Activated T-cell treated with anti-CD3 and anti-CD28 coated beads, Interleukin-2, amount 50 U/mL, for 48 hours (primary cell): Measurements from ENCODE around the gene ALDH3B1.

ENCODE experiments used
- DNase-seq, 2 experiments: peaks; one replicate each; pipeline ENCODE4 v3.0.0-alpha.2; 2020

ALDH3B1 gene

DNA sequence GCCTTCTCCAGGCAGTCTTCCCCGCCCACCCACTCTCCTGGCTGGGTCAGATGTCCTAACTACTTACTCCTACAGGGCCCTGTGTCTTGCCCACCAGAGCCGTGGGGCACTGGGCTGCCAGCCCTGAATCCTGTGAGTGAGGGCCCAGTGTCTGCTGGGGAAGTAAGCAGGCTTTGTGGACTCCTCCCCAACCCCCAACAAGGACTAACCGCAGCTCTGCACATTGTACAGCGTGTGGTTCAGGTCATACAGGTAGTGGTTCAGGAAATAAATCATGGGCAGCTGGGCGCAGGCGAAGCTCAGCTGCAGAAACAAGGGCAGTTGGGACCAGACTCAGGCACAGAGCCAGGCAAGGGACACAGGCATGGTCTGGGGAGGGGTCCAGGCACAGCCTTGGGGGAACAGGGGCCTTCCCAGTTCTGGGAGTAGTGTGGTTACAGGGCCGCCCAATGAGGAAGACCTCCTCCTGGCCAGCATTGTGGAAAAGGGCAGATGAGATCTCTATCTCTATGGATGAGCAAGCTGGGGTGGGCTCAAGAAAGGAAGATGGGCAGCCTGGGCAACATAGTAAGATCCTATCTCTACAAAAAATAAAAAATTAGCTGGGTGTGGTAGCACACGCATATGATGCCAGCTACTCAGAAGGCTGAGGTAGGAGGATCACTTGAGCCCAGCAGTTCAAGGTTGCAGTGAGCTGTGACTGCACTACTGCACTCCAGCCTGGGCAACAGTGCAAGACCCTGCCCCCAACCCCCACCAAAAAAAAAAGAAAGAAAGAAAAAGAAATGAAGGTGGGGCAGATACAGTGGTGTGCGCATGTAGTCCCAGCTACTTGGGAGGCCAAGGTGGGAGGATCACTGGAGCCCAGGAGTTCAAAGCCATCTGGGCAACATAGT, 11.7 kb upstream of the ALDH3B1 start:
- no peak for DNase-seq

GRCh38 chr11:67999201-67999629, 10.9 kb upstream of the ALDH3B1 start:
- no peak for DNase-seq

DNA sequence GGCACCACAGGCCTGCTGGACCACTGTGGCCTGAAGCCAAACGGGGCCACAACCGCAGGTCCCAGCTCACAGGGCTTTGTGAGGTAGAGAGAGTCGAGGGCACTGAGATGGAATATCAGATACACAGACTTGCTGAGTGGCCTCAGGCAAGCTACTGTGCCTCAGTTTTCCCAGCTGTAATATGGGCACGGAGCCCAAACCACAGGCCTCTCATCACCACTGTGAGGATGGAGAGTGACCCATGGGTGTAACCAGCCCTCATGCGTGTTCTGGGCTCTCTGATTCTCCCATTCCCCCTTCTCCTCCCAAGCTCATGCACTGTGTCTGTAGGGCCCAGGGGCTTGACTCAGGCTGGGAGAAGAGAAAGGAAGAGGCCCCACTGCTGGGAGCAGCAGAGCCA, 10.4 kb upstream of the ALDH3B1 start:
- DNase-seq: no peak

DNA sequence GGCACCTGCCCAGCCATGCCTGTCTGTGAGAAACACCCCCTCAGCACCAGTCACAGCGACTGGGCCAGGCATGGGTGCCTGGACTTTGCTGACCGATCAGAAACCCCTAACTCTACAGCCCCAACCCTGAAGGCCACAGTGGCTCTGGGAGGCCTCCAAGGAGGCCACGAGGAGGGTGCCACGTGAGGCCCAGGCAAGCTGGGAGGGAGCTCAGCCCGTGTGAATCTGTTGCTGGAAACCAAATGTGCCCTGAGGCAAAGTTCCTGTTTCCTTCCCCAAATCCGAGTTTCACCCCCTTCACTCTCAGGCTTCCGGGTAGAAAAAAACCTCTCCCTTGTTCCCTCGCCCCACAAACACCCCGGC, 7.6 kb upstream of the ALDH3B1 start:
- DNase-seq: no peak

GRCh38 chr11:68002938-68003845, 6.9 kb upstream of the ALDH3B1 start:
- peak; percentile 54 to 67 for DNase-seq

DNA sequence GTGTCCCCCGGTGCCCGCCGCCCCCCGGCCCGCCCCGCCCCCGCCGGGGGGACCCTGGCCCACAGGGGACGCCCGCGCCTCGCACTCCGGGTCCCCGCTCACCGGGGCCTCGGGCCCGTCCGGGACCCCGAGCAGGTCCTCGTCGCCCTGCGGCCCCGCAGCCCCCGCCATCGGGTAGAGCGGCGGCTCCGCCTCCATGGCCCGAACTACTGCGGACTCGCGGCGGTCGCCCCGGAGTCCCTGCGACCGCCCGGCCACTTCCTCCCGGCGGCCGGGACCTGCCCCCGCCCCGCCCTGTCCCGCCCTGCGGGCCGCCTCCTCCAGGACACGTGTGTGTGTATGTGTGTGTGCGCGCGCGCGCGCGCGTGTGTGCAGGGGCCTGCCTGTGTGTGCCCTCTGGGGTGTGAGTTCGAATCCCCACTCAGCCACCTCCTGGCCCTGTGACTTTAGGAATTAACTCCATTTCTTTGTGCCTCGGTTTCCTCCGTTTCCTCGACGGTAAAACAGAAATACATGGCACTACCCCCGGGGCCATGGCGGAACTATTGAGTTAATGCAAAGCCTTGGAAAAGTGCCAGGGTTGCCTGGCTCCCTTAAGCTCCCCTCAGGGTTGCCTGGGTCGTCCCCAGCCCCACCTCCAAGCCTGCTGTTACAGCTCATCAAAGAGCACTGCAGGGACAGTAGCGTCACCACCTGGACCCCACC, 6.1 kb upstream of the ALDH3B1 start, which contains the start of gene UNC93B1:
TSS of gene UNC93B1 (minus strand) at position 252 of the 705 bp plus-strand sequence. CDS start at position 198, 54 bp downstream.
- peak; percentile 89 to 90 for DNase-seq

GRCh38 chr11:68004551-68005335, 5.4 kb upstream of the ALDH3B1 start:
- no peak for DNase-seq

GRCh38 chr11:68006606-68007166, 3.4 kb upstream of the ALDH3B1 start:
- DNase-seq: no peak

DNA sequence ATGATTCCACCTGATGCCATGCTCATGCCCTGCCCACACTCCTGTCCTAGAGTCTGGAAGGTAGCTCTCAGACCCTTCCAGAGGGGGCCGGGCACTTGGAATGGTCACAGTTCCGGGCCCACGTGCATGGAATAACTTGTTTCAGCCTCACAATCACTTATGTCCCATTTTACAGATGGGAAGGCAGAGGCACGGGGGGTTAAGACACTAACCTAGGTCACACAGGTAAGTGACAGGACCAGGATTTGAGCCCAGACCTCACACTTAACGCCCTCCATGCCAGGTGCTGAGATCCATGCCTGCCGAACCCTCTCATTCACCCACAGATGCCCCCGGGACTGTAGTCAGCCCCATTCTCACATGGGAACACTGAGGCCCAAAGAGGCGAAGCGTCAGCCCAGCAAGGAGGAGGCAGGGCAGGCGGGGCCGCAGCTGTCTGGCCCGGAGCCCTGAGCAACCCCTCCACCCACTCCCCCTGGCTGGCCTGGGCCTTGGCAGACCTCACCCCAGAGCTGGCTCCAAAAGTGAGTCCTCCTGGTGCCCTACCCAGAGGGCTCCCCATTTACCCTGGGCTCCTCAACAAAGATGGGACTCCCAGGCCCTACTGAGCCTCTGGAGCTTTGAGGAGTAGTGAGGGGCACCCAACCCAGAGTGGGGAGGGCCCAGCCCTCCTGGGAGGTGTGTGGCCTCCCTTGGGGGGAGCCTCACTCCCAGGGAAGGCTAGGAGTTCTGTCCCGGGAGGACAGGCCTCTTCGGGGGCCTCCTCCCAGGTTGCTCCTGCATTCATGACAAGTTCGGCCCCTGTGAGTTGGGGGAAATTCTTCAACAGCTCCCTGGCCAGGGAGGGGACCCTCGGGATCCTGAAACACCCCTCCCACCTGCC, 2.4 kb upstream of the ALDH3B1 start:
- no peak for DNase-seq

- no peak for DNase-seq
These were observed 1.5 kb upstream of the ALDH3B1 start for GRCh38 chr11:68008381-68009337.

- DNase-seq: no peak
These were observed 587 bp upstream of the ALDH3B1 start for GRCh38 chr11:68009391-68010089.

GRCh38 chr11:68011051-68011943, 1.2 kb downstream of the ALDH3B1 start:
- DNase-seq: no peak

- DNase-seq: no peak
These were observed 2.1 kb downstream of the ALDH3B1 start for GRCh38 chr11:68012044-68012842.

GRCh38 chr11:68012843-68013610, 2.9 kb downstream of the ALDH3B1 start:
- DNase-seq: no peak

- DNase-seq: no peak
These were observed 3.6 kb downstream of the ALDH3B1 start for GRCh38 chr11:68013611-68014156.
